HG03097 (cell line): ENCODE data around the gene CIT.

ENCODE experiments used
- ATAC-seq: cut with Tn5 transposase; IDR thresholded peaks from one replicate; pipeline ENCODE4 v1.9.1; 2021; ENCODE audit not compliant: unreplicated experiment, low FRiP score

CIT gene

GRCh38 chr12:119809023-119809422 lies 68.1 kb downstream of the CIT start:
- ATAC-seq = no peak

- ATAC-seq = no peak
Observed at GRCh38 chr12:119808441-119808840, 68.7 kb downstream of the CIT start.

- no peak for ATAC-seq
Observed at GRCh38 chr12:119807380-119807779, 69.7 kb downstream of the CIT start.

GRCh38 chr12:119804011-119804641 lies 73.0 kb downstream of the CIT start:
- ATAC-seq = no peak

GRCh38 chr12:119803381-119803791 lies 73.7 kb downstream of the CIT start:
- ATAC-seq = no peak

GRCh38 chr12:119802472-119802871 lies 74.6 kb downstream of the CIT start:
- no peak for ATAC-seq

- ATAC-seq = no peak
Observed at GRCh38 chr12:119797090-119797489, 80.0 kb downstream of the CIT start.

GRCh38 chr12:119796292-119796691 lies 80.8 kb downstream of the CIT start:
- no peak for ATAC-seq

GRCh38 chr12:119791453-119791852 lies 85.7 kb downstream of the CIT start:
- ATAC-seq = no peak

GRCh38 chr12:119788786-119789185 lies 88.3 kb downstream of the CIT start:
- ATAC-seq = no peak

GRCh38 chr12:119786539-119786938 lies 90.6 kb downstream of the CIT start:
- no peak for ATAC-seq

- no peak for ATAC-seq
Observed at GRCh38 chr12:119784673-119785072, 92.4 kb downstream of the CIT start.

- no peak for ATAC-seq
Observed at GRCh38 chr12:119783787-119784186, 93.3 kb downstream of the CIT start.

GRCh38 chr12:119781804-119782203 lies 95.3 kb downstream of the CIT start:
- ATAC-seq = no peak

- no peak for ATAC-seq
Observed at GRCh38 chr12:119780786-119781434, 96.2 kb downstream of the CIT start.

- no peak for ATAC-seq
Observed at GRCh38 chr12:119775246-119775895, 101.7 kb downstream of the CIT start.

GRCh38 chr12:119772431-119772830 lies 104.7 kb downstream of the CIT start:
- no peak for ATAC-seq

- no peak for ATAC-seq
Observed at GRCh38 chr12:119770146-119770545, 107.0 kb downstream of the CIT start.

- no peak for ATAC-seq
Observed at GRCh38 chr12:119762619-119763018, 114.5 kb downstream of the CIT start.

GRCh38 chr12:119758722-119759121 lies 118.4 kb downstream of the CIT start:
- ATAC-seq = no peak

GRCh38 chr12:119758234-119758633 lies 118.9 kb downstream of the CIT start:
- ATAC-seq = no peak

GRCh38 chr12:119751961-119752360 lies 125.2 kb downstream of the CIT start:
- no peak for ATAC-seq
